8988T (cell line): Measurements from ENCODE around the gene PIN4.
"Not testable (repeated sequence)": the region's sequence is repeated elsewhere in the genome, so short reads cannot be mapped to it uniquely, and the experiment has no call there.

Experiments
- DNase-seq: peaks from one replicate; pipeline ENCODE4 v3.0.0; 2011

Gene PIN4

GRCh38 chrX:72181178-72182125 lies at the start of gene PIN4:
Gene PIN4 (plus strand): TSS chrX:72181757. CDS start chrX:72181786, 29 bp downstream.
- peak; percentile 27 for DNase-seq

- DNase-seq, result no peak
These were observed 49.1 kb upstream of the PIN4 start for GRCh38 chrX:72132456-72132855.

- no peak for DNase-seq
These were observed 47.6 kb upstream of the PIN4 start for GRCh38 chrX:72133851-72134546.

- DNase-seq, result no peak
These were observed 43.6 kb upstream of the PIN4 start for GRCh38 chrX:72137846-72138495.

GRCh38 chrX:72139538-72139937 lies 42.0 kb upstream of the PIN4 start:
- DNase-seq, result no peak

- DNase-seq, result no peak
These were observed 40.1 kb upstream of the PIN4 start for GRCh38 chrX:72141372-72142004.

GRCh38 chrX:72142094-72142793 lies 39.3 kb upstream of the PIN4 start:
- no peak for DNase-seq

- DNase-seq, result no peak
These were observed 38.6 kb upstream of the PIN4 start for GRCh38 chrX:72142794-72143608.

GRCh38 chrX:72143609-72143907 lies 38.0 kb upstream of the PIN4 start:
- DNase-seq, result no peak

- DNase-seq, result no peak
These were observed 36.4 kb upstream of the PIN4 start for GRCh38 chrX:72145181-72145580.

GRCh38 chrX:72146527-72146926 lies 35.0 kb upstream of the PIN4 start:
- no peak for DNase-seq

GRCh38 chrX:72158773-72159172 lies 22.8 kb upstream of the PIN4 start:
- DNase-seq, result no peak

- no peak for DNase-seq
These were observed 21.8 kb upstream of the PIN4 start for GRCh38 chrX:72159769-72160168.

GRCh38 chrX:72165551-72165950 lies 16.0 kb upstream of the PIN4 start:
- DNase-seq, result no peak

- no peak for DNase-seq
These were observed 12.4 kb upstream of the PIN4 start for GRCh38 chrX:72169008-72169728.

GRCh38 chrX:72176289-72176688 lies 5.3 kb upstream of the PIN4 start:
- not testable (repeated sequence) for DNase-seq

- DNase-seq, result no peak
These were observed 4.6 kb upstream of the PIN4 start for GRCh38 chrX:72176981-72177380.

- DNase-seq, result no peak
These were observed 1.0 kb upstream of the PIN4 start for GRCh38 chrX:72180539-72180938.

GRCh38 chrX:72182924-72183323 lies 1.4 kb downstream of the PIN4 start:
- no peak for DNase-seq

- no peak for DNase-seq
These were observed 20.4 kb downstream of the PIN4 start for GRCh38 chrX:72201836-72202536.
